Sigmoid colon (tissue), 7 donors: Measurements from ENCODE around the gene CEMIP. TPM values are rescaled to one million over a fixed set of nuclear protein-coding genes. Genes with fewer than 3 reads are reported as not detected.

Experiments
- DNase-seq: peaks from one replicate; pipeline ENCODE4 v3.0.0-alpha.2; 2019
- H3K27ac ChIP-seq, 4 donors: fragments of 200-600 bp; sonication (generic); one replicate each; pipeline ENCODE4 v1.5.1; 2016 to 2019; ENCODE audit warnings: mild to moderate bottlenecking in 1 of 4
- H3K27me3 ChIP-seq, 3 donors: fragments of 200-600 bp; sonication (generic); one replicate each; pipeline ENCODE4 v1.5.1; 2019; ENCODE audit warnings: mild to moderate bottlenecking in 1 of 3
- H3K36me3 ChIP-seq, 4 donors: fragments of 200-600 bp; sonication (generic); one replicate each; pipeline ENCODE4 v1.5.1; 2016 to 2019
- H3K4me1 ChIP-seq, 4 donors: fragments of 200-600 bp; sonication (generic); one replicate each; pipeline ENCODE4 v1.5.1; 2017 to 2019
- H3K4me3 ChIP-seq, 4 donors: fragments of 200-600 bp; sonication (generic); one replicate each; pipeline ENCODE4 v1.5.1; 2017 to 2019; ENCODE audit warnings: mild to moderate bottlenecking in 2 of 4, moderate library complexity in 1 of 4
- H3K9me3 ChIP-seq, 4 donors: fragments of 200-600 bp in 3 of 4; sonication (generic) in 3 of 4; one replicate each; pipeline versions ENCODE4 v1.5.1 to v1.6.1; 2013 to 2019
- CTCF ChIP-seq, 4 experiments: fragments of 450-650 bp in 3 of 4; fragments of 200-600 bp in 1 of 4; IDR thresholded peaks; one replicate each; pipeline ENCODE4 v1.5.1; 2016 to 2019; ENCODE audit warnings: antibody characterized with exemption in 4 of 4, mild to moderate bottlenecking in 3 of 4, moderate library complexity in 2 of 4
- EP300 ChIP-seq, 4 donors: sonication (generic); formaldehyde crosslinking; IDR thresholded peaks; one replicate each; pipeline ENCODE4 v1.6.1; 2017; ENCODE audit warnings: antibody characterized with exemption in 4 of 4
- POLR2A ChIP-seq, 2 donors: fragments of 450-650 bp; IDR thresholded peaks; one replicate each; pipeline ENCODE4 v1.6.1; 2016; ENCODE audit warnings: antibody characterized with exemption in 2 of 2, mild to moderate bottlenecking in 2 of 2, moderate library complexity in 2 of 2
- POLR2AphosphoS5 ChIP-seq, 4 donors: sonication (generic); formaldehyde crosslinking; IDR thresholded peaks; one replicate each; pipeline ENCODE4 v1.6.1; 2017; ENCODE audit warnings: antibody characterized with exemption in 4 of 4
- WGBS, 2 donors: extraction: QIAGEN DNeasy Blood & Tissue Kit; methylation state at CpG; one replicate each; pipeline ENCODE4 v1.1.7; 2013; 5-methylcytosine and 5-hydroxymethylcytosine counted together
- intact Hi-C: fragments of 100-400 bp; cut with DNase I; formaldehyde crosslinking; loops from one replicate; pipeline ENCODE4 v1.15.1; 2023
- polyA plus RNA-seq, 3 donors: library from polyadenylated mRNA; stranded (reverse); fragments of 200-250 nt; gene quantifications; one replicate each; pipeline ENCODE4 v1.2.3, GENCODE V29; 2013
- total RNA-seq, 4 donors: library from RNA; depleted of rRNA; stranded (reverse); fragments of >200 nt; gene quantifications; one replicate each; pipeline ENCODE4 v1.1.0, GENCODE V29; 2016
- donor health status: healthy with polysubstance abuse.
- donor health status: Bipolar disorder and iron deficiency.
- donor health status: healthy.

The CEMIP gene
- total and polyA plus RNA-seq, 7 donors: under 0.01 to 2.1 (median under 0.01) TPM; not detected in 2

- intact Hi-C loops: no loop called here
- TF ChIP-seq POLR2AphosphoS5 (IDR thresholded peaks at IDR 0.05) (no peak), EP300 (IDR thresholded peaks at IDR 0.05) (no peak), CTCF (IDR thresholded peaks at IDR 0.05) (no peak), POLR2A (IDR thresholded peaks at IDR 0.05) (no peak)
- Histone ChIP-seq H3K4me3 (no peak overlapping the region), H3K9me3 (no peaks in the 10 kb centered on the region), H3K4me1 (no peaks in the 10 kb centered on the region), H3K36me3 (no peaks in the 10 kb centered on the region), H3K27ac (no peak overlapping the region), H3K27me3 (no peaks in the 10 kb centered on the region)
- 32 to 68% methylated on average over 10 of the region's 10 CpGs for WGBS, 2 donors
- DNase-seq: no peak
Observed at GRCh38 chr15:80801891-80802680, 22.9 kb downstream of the CEMIP start.

- no peak overlapping the region for H3K27ac ChIP-seq
- no peak overlapping the region for H3K4me3 ChIP-seq
- no peaks in the 10 kb centered on the region for H3K36me3 ChIP-seq
- TF ChIP-seq POLR2A (IDR thresholded peaks at IDR 0.05): no peak
- no peak for TF ChIP-seq POLR2AphosphoS5 (IDR thresholded peaks at IDR 0.05)
- no peak for TF ChIP-seq EP300 (IDR thresholded peaks at IDR 0.05)
- no peak for TF ChIP-seq CTCF (IDR thresholded peaks at IDR 0.05)
- no peaks in the 10 kb centered on the region for H3K4me1 ChIP-seq
- 92 to 94% methylated on average over 7 of the region's 7 CpGs for WGBS, 2 donors
- DNase-seq: no peak
- H3K27me3 ChIP-seq: no peaks in the 10 kb centered on the region
- intact Hi-C loops: no loop called here
- no peaks in the 10 kb centered on the region for H3K9me3 ChIP-seq
Observed at GRCh38 chr15:80803580-80804525, 24.7 kb downstream of the CEMIP start.

GRCh38 chr15:80804970-80805495 is 25.9 kb downstream of the CEMIP start:
- H3K27me3 ChIP-seq: no peaks in the 10 kb centered on the region
- WGBS, 2 donors: 29 to 51% methylated on average over 10 of the region's 10 CpGs
- H3K4me1 ChIP-seq: peaks cover 0 to 6% (median 0%) of the 10 kb centered on the region in 4 donors
- H3K9me3 ChIP-seq: no peaks in the 10 kb centered on the region
- no peak overlapping the region for H3K27ac ChIP-seq
- no peak overlapping the region for H3K4me3 ChIP-seq
- H3K36me3 ChIP-seq: no peaks in the 10 kb centered on the region
- TF ChIP-seq CTCF (IDR thresholded peaks at IDR 0.05) (no peak), POLR2A (IDR thresholded peaks at IDR 0.05) (no peak), POLR2AphosphoS5 (IDR thresholded peaks at IDR 0.05) (no peak), EP300 (IDR thresholded peaks at IDR 0.05) (no peak)
- DNase-seq: no peak
- intact Hi-C loops: no loop called here

- no peak overlapping the region for H3K27ac ChIP-seq
- no peaks in the 10 kb centered on the region for H3K36me3 ChIP-seq
- DNase-seq: no peak
- no peak overlapping the region for H3K4me3 ChIP-seq
- intact Hi-C loops: no loop called here
- WGBS, 2 donors: 34 to 63% methylated on average over 9 of the region's 9 CpGs
- TF ChIP-seq EP300 (IDR thresholded peaks at IDR 0.05): no peak
- TF ChIP-seq CTCF (IDR thresholded peaks at IDR 0.05): no peak
- TF ChIP-seq POLR2A (IDR thresholded peaks at IDR 0.05): no peak
- TF ChIP-seq POLR2AphosphoS5 (IDR thresholded peaks at IDR 0.05): no peak
- no peaks in the 10 kb centered on the region for H3K27me3 ChIP-seq
- H3K4me1 ChIP-seq: peaks cover 0 to 25% (median 15%) of the 10 kb centered on the region in 4 donors
- no peaks in the 10 kb centered on the region for H3K9me3 ChIP-seq
Observed at GRCh38 chr15:80811781-80812315, 32.7 kb downstream of the CEMIP start.
